Uterus (tissue), 4 donors: ENCODE results near the gene SCAF8. TPM values are rescaled to one million over a fixed set of nuclear protein-coding genes. Genes with fewer than 3 reads are reported as not detected.

Experiments used
- DNase-seq, 2 donors: peaks; one replicate each; pipeline ENCODE4 v3.0.0-alpha.2; 2019 to 2020
- H3K27ac ChIP-seq, 2 donors: fragments of 200-600 bp; sonication (generic); 1 replicate in 1 of 2; 2 replicates in 1 of 2; pipeline ENCODE4 v1.5.1; 2016 to 2018
- H3K27me3 ChIP-seq, 2 donors: fragments of 200-600 bp; sonication (generic); one replicate each; pipeline ENCODE4 v1.5.1; 2018 to 2019; ENCODE audit warnings: control low read depth in 1 of 2
- H3K36me3 ChIP-seq, 2 donors: fragments of 200-600 bp; sonication (generic); one replicate each; pipeline ENCODE4 v1.5.1; 2019; ENCODE audit warnings: control low read depth in 1 of 2
- H3K4me1 ChIP-seq, 2 donors: fragments of 200-600 bp; sonication (generic); one replicate each; pipeline ENCODE4 v1.5.1; 2018 to 2019; ENCODE audit warnings: control low read depth in 1 of 2
- H3K4me3 ChIP-seq, 2 donors: fragments of 200-600 bp; sonication (generic); 1 replicate in 1 of 2; 2 replicates in 1 of 2; pipeline ENCODE4 v1.5.1; 2018 to 2019; ENCODE audit warnings: mild to moderate bottlenecking in 1 of 2
- H3K9me3 ChIP-seq, 2 donors: fragments of 200-600 bp; sonication (generic); one replicate each; pipeline ENCODE4 v1.5.1; 2019; ENCODE audit warnings: control low read depth in 1 of 2
- POLR2A ChIP-seq, 2 donors: fragments of 450-650 bp; IDR thresholded peaks; one replicate each; pipeline ENCODE4 v1.6.1; 2016; ENCODE audit warnings: antibody characterized with exemption in 2 of 2, mild to moderate bottlenecking in 1 of 2, moderate library complexity in 1 of 2
- intact Hi-C: fragments of 100-400 bp; cut with DNase I; formaldehyde crosslinking; loops from one replicate; pipeline ENCODE4 v1.15.1; 2023; ENCODE audit warnings: low total_unique reads
- total RNA-seq, 4 donors: library from RNA; depleted of rRNA in 3 of 4; stranded (reverse); fragments of >200 nt in 3 of 4; gene quantifications; one replicate each; pipeline versions ENCODE4 v1.1.0 to v1.2.4, GENCODE V29; 2014 to 2023
- TF ChIP-seq, protein P1 (sequence below), 4 experiments: fragments of 200-600 bp in 2 of 4; fragments of 450-650 bp in 2 of 4; sonication (generic) in 2 of 4; IDR thresholded peaks; one replicate each; pipeline ENCODE4 v1.5.1; 2016 to 2019; ENCODE audit warnings: antibody characterized with exemption in 4 of 4, mild to moderate bottlenecking in 2 of 4, moderate library complexity in 1 of 4
- donor health status: DM: yes; HTN: yes; CAD: no.

SCAF8 gene
- total RNA-seq, 4 donors from 2014 or later, result 28.7 to 85.9 (median 53.8) TPM

DNA sequence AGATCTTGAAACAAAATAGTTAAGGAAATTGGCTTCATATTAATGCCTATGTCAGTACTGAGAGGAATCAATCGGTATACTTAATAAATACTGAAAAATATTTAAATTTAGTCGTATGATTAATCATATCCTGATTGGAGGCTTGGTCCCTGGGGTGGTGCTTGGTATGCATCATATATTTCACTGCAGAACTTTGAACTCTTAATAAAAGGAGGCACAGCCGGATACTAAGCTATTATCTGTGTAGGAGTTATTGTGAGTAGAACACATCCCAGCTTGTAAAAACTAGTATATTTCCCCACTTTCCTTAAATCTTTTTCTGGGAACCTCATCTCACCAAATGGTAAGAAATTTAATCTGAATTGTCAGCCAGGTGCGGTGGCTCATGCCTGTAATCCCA, 42.4 kb upstream of the SCAF8 start:
- H3K27me3 ChIP-seq, result no peaks in the 10 kb centered on the region
- DNase-seq, result no peak
- intact Hi-C loops, result no loop called here
- TF ChIP-seq POLR2A (IDR thresholded peaks at IDR 0.05), result no peak
- TF ChIP-seq, protein P1, sequence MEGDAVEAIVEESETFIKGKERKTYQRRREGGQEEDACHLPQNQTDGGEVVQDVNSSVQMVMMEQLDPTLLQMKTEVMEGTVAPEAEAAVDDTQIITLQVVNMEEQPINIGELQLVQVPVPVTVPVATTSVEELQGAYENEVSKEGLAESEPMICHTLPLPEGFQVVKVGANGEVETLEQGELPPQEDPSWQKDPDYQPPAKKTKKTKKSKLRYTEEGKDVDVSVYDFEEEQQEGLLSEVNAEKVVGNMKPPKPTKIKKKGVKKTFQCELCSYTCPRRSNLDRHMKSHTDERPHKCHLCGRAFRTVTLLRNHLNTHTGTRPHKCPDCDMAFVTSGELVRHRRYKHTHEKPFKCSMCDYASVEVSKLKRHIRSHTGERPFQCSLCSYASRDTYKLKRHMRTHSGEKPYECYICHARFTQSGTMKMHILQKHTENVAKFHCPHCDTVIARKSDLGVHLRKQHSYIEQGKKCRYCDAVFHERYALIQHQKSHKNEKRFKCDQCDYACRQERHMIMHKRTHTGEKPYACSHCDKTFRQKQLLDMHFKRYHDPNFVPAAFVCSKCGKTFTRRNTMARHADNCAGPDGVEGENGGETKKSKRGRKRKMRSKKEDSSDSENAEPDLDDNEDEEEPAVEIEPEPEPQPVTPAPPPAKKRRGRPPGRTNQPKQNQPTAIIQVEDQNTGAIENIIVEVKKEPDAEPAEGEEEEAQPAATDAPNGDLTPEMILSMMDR (IDR thresholded peaks at IDR 0.05), result no peak
- H3K27ac ChIP-seq, result no peak overlapping the region
- no peaks in the 10 kb centered on the region for H3K4me1 ChIP-seq
- no peak overlapping the region for H3K4me3 ChIP-seq
- H3K9me3 ChIP-seq, result no peaks in the 10 kb centered on the region
- no peaks in the 10 kb centered on the region for H3K36me3 ChIP-seq

DNA sequence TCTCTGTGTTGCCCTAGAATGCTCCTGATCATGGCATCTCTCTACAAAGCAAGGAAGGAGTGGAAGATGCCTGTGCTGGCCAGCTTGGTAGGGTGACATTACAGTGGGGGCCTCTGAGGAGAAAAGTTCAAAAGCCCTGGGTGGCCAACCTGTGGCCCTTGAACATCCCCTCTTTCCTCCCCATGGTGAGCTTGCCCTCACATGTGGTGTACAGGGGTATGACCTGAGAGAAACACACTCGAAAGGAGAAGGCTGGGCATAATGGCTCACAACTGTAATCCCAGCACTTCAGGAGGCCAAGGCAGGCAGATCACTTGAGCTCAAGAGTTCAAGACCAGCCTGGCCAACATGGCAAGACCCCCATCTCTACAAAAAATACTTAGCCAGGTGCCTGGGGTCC, 36.6 kb upstream of the SCAF8 start:
- TF ChIP-seq, protein P1 (IDR thresholded peaks at IDR 0.05), result no peak
- TF ChIP-seq POLR2A (IDR thresholded peaks at IDR 0.05), result no peak
- intact Hi-C loops, result no loop called here
- Histone ChIP-seq H3K9me3 (no peaks in the 10 kb centered on the region), H3K4me3 (no peak overlapping the region), H3K27me3 (no peaks in the 10 kb centered on the region), H3K4me1 (no peaks in the 10 kb centered on the region), H3K36me3 (no peaks in the 10 kb centered on the region), H3K27ac (no peak overlapping the region)
- DNase-seq, result no peak

DNA sequence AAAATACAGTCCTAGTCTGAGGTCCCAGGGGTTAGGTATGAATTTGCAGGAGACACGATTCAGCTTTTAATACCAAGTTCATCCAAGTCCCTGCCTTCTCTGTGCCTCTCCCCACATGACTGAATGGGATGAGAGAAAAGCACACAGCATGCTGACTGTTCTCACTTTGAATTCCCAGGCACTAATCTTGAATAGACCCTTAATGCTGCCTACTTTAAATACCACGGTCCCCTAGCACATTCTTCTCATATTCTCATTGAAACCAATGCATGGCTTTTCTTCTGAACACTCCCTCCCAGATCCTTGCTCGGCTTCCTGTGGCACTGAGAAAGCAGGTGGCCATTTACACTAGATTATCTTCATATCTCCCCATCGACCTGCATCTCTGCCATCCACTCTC, 30.1 kb upstream of the SCAF8 start:
- no peaks in the 10 kb centered on the region for H3K27me3 ChIP-seq
- no peaks in the 10 kb centered on the region for H3K36me3 ChIP-seq
- DNase-seq, result no peak
- H3K27ac ChIP-seq, result no peak overlapping the region
- intact Hi-C loops, result no loop called here
- TF ChIP-seq POLR2A (IDR thresholded peaks at IDR 0.05), result no peak
- TF ChIP-seq, protein P1 (IDR thresholded peaks at IDR 0.05), result no peak
- no peaks in the 10 kb centered on the region for H3K9me3 ChIP-seq
- H3K4me3 ChIP-seq, result no peak overlapping the region
- no peaks in the 10 kb centered on the region for H3K4me1 ChIP-seq

- Histone ChIP-seq H3K4me1 (no peaks in the 10 kb centered on the region), H3K27me3 (no peaks in the 10 kb centered on the region), H3K27ac (no peak overlapping the region), H3K36me3 (no peaks in the 10 kb centered on the region), H3K9me3 (no peaks in the 10 kb centered on the region), H3K4me3 (no peak overlapping the region)
- no peak for DNase-seq
- TF ChIP-seq, protein P1 (IDR thresholded peaks at IDR 0.05), result no peak
- TF ChIP-seq POLR2A (IDR thresholded peaks at IDR 0.05), result no peak
- intact Hi-C loops, result no loop called here
Measured at GRCh38 chr6:154705471-154706113, 27.6 kb upstream of the SCAF8 start.

GRCh38 chr6:154706389-154706788, 26.8 kb upstream of the SCAF8 start:
- H3K9me3 ChIP-seq, result no peaks in the 10 kb centered on the region
- no peak overlapping the region for H3K4me3 ChIP-seq
- no peak overlapping the region for H3K27ac ChIP-seq
- intact Hi-C loops, result no loop called here
- no peak for DNase-seq
- TF ChIP-seq, protein P1 (IDR thresholded peaks at IDR 0.05), result no peak
- no peak for TF ChIP-seq POLR2A (IDR thresholded peaks at IDR 0.05)
- no peaks in the 10 kb centered on the region for H3K4me1 ChIP-seq
- no peaks in the 10 kb centered on the region for H3K27me3 ChIP-seq
- no peaks in the 10 kb centered on the region for H3K36me3 ChIP-seq
